GM19463 (cell line): ENCODE results near the gene PKN2.
"Not testable (repeated sequence)": the region's sequence is repeated elsewhere in the genome, so short reads cannot be mapped to it uniquely, and the experiment has no call there.

ENCODE experiments used
- ATAC-seq: cut with Tn5 transposase; IDR thresholded peaks from one replicate; pipeline ENCODE4 v1.9.1; 2021; ENCODE audit warnings: mild to moderate bottlenecking, moderate library complexity; ENCODE audit not compliant: unreplicated experiment

PKN2 gene

GRCh38 chr1:88876573-88877365, 192.7 kb downstream of the PKN2 start:
- no peak for ATAC-seq

- ATAC-seq, result no peak
Measured at GRCh38 chr1:88877382-88877825, 193.3 kb downstream of the PKN2 start.

GRCh38 chr1:88877911-88878310, 193.8 kb downstream of the PKN2 start:
- no peak for ATAC-seq

- ATAC-seq, result no peak
Measured at GRCh38 chr1:88878731-88879130, 194.7 kb downstream of the PKN2 start.

GRCh38 chr1:88880717-88881116, 196.6 kb downstream of the PKN2 start:
- ATAC-seq, result not testable (repeated sequence)

- no peak for ATAC-seq
Measured at GRCh38 chr1:88883156-88883555, 199.1 kb downstream of the PKN2 start.
